HEK293T (cell line): ENCODE results near the gene UTS2R.

Experiments used
- ARNT ChIP-seq: fragments of 450-650 bp; IDR thresholded peaks from 2 replicates; pipeline ENCODE4 v1.6.1; 2017; ENCODE audit warnings: mild to moderate bottlenecking
- BHLHE40 ChIP-seq: fragments of 450-650 bp; IDR thresholded peaks from 2 replicates; pipeline ENCODE4 v1.6.1; 2016; ENCODE audit warnings: mild to moderate bottlenecking, moderate library complexity, borderline replicate concordance
- FOXA1 ChIP-seq: fragments of 450-650 bp; IDR thresholded peaks from 2 replicates; pipeline ENCODE4 v1.6.1; 2016; ENCODE audit warnings: mild to moderate bottlenecking
- HDGF ChIP-seq: fragments of 450-650 bp; IDR thresholded peaks from 2 replicates; pipeline ENCODE4 v1.6.1; 2017; ENCODE audit warnings: antibody characterized with exemption, borderline replicate concordance
- L3MBTL2 ChIP-seq: fragments of 450-650 bp; conservative IDR thresholded peaks from 2 replicates; pipeline ENCODE4 v1.6.1; 2016; ENCODE audit warnings: mild to moderate bottlenecking
- LEF1 ChIP-seq: fragments of 450-650 bp; IDR thresholded peaks from 2 replicates; pipeline ENCODE4 v1.6.1; 2017; ENCODE audit warnings: mild to moderate bottlenecking, borderline replicate concordance
- TARDBP ChIP-seq: fragments of 450-650 bp; IDR thresholded peaks from 2 replicates; pipeline ENCODE4 v1.6.1; 2016

- no peak for TF ChIP-seq BHLHE40
- TF ChIP-seq FOXA1: no peak
- no peak for TF ChIP-seq ARNT
- no peak for TF ChIP-seq L3MBTL2
- no peak for TF ChIP-seq LEF1
- TF ChIP-seq HDGF: no peak
- TF ChIP-seq TARDBP: no peak
Measured at GRCh38 chr17:82396601-82397435, 25.3 kb downstream of the UTS2R start.
